Midbrain (tissue), 1 donor: Measurements from ENCODE around the gene WDR18.
"Not testable (repeated sequence)": the region's sequence is repeated elsewhere in the genome, so short reads cannot be mapped to it uniquely, and the experiment has no call there.

Experiments
- DNase-seq: peaks from one replicate; lab custom pipeline; 2025; lab: John Stamatoyannopoulos, UW

The WDR18 gene

GRCh38 chr19:950352-951066 is 33.6 kb upstream of the WDR18 start:
- DNase-seq, result no peak

- DNase-seq, result no peak
These were observed 32.0 kb upstream of the WDR18 start for GRCh38 chr19:952049-952679.

- no peak for DNase-seq
These were observed 31.3 kb upstream of the WDR18 start for GRCh38 chr19:952680-953444.

GRCh38 chr19:953445-954271 is 30.5 kb upstream of the WDR18 start:
- no peak for DNase-seq

GRCh38 chr19:954272-954671 is 29.9 kb upstream of the WDR18 start:
- no peak for DNase-seq

GRCh38 chr19:954672-955494 is 29.3 kb upstream of the WDR18 start:
- DNase-seq, result no peak

- no peak for DNase-seq
These were observed 28.1 kb upstream of the WDR18 start for GRCh38 chr19:955803-956765.

- DNase-seq, result no peak
These were observed 27.2 kb upstream of the WDR18 start for GRCh38 chr19:956766-957440.

GRCh38 chr19:957578-957977 is 26.6 kb upstream of the WDR18 start:
- DNase-seq, result not testable (repeated sequence)

- DNase-seq, result no peak
These were observed 24.9 kb upstream of the WDR18 start for GRCh38 chr19:958967-959855.

- DNase-seq, result no peak
These were observed 24.1 kb upstream of the WDR18 start for GRCh38 chr19:960020-960419.

- no peak for DNase-seq
These were observed 23.6 kb upstream of the WDR18 start for GRCh38 chr19:960601-960938.

- DNase-seq, result no peak
These were observed 22.1 kb upstream of the WDR18 start for GRCh38 chr19:961866-962620.

GRCh38 chr19:962683-963400 is 21.3 kb upstream of the WDR18 start:
- DNase-seq, result no peak

GRCh38 chr19:963486-963951 is 20.6 kb upstream of the WDR18 start:
- no peak for DNase-seq

GRCh38 chr19:964116-964520 is 20.0 kb upstream of the WDR18 start:
- DNase-seq, result no peak
